DOHH2 (cell line): ENCODE measurements around the gene FEM1C.

Experiments
- CTCF ChIP-seq: fragments of 200-600 bp; sonication (generic); IDR thresholded peaks from one replicate; pipeline ENCODE4 v1.5.1; 2014; ENCODE audit warnings: antibody characterized with exemption, mild to moderate bottlenecking, low read depth, low read length; ENCODE audit not compliant: poor library complexity, severe bottlenecking
- EZH2phosphoT487 ChIP-seq: fragments of 200-600 bp; sonication (generic); IDR thresholded peaks from 2 replicates; pipeline ENCODE4 v1.6.1; 2017; ENCODE audit warnings: borderline replicate concordance, mild to moderate bottlenecking, antibody characterized with exemption, low read length, moderate library complexity, mixed read lengths

- TF ChIP-seq CTCF: no peak
- no peak for TF ChIP-seq EZH2phosphoT487
Measured at GRCh38 chr5:115544043-115544435, 536 bp downstream of the FEM1C start.
